CD14-positive monocyte (primary cell): ENCODE results near the gene RNGTT. TPM values are rescaled to one million over a fixed set of nuclear protein-coding genes. Genes with fewer than 3 reads are reported as not detected.

Experiments used
- DNase-seq, 3 donors: peaks; one replicate each; pipeline ENCODE4 v3.0.0-alpha.2; 2011 to 2022
- H2AFZ ChIP-seq: 2 replicates; pipeline ENCODE4 v1.6.0; 2012; ENCODE audit warnings: mild to moderate bottlenecking, low read depth, low read length, inconsistent platforms; ENCODE audit not compliant: insufficient read depth, poor library complexity, severe bottlenecking
- H3K27ac ChIP-seq, 2 donors: 1 replicate in 1 of 2; 2 replicates in 1 of 2; pipeline ENCODE4 v1.5.1; 2012 to 2013; ENCODE audit warnings: low read length in 2 of 2, control low read depth in 1 of 2, inconsistent platforms in 1 of 2, low read depth in 1 of 2, mild to moderate bottlenecking in 1 of 2
- H3K27me3 ChIP-seq, 2 donors: one replicate each; pipeline versions ENCODE4 v1.6.0 to v1.6.1; 2011 to 2013; ENCODE audit warnings: low read length in 2 of 2; ENCODE audit not compliant: control insufficient read depth in 2 of 2, insufficient read depth in 2 of 2
- H3K36me3 ChIP-seq, 2 donors: replicated peaks in 1 of 2; 1 replicate in 1 of 2; 2 replicates in 1 of 2; pipeline versions ENCODE4 v1.5.1 to v1.6.1; 2012 to 2013; ENCODE audit warnings: low read length in 2 of 2, control low read depth in 1 of 2, inconsistent platforms in 1 of 2, mild to moderate bottlenecking in 1 of 2; ENCODE audit not compliant: insufficient read depth in 2 of 2, control insufficient read depth in 1 of 2
- H3K4me1 ChIP-seq, 2 donors: 1 replicate in 1 of 2; 2 replicates in 1 of 2; pipeline versions ENCODE4 v1.5.1 to v1.6.1; 2012 to 2013; ENCODE audit warnings: low read length in 2 of 2, control low read depth in 1 of 2, inconsistent platforms in 1 of 2, mild to moderate bottlenecking in 1 of 2, moderate library complexity in 1 of 2; ENCODE audit not compliant: insufficient read depth in 2 of 2, control insufficient read depth in 1 of 2
- H3K4me2 ChIP-seq: replicated peaks from 2 replicates; pipeline ENCODE3; 2012; ENCODE audit warnings: low read length, moderate library complexity, mild to moderate bottlenecking; ENCODE audit not compliant: poor library complexity, severe bottlenecking; ENCODE audit errors: extremely low read depth
- H3K4me3 ChIP-seq, 3 experiments: fragments of 200-600 bp in 1 of 3; sonication (generic) in 1 of 3; replicated peaks in 1 of 3; 1 replicate in 2 of 3; 2 replicates in 1 of 3; pipeline ENCODE4 v1.5.1; 2011 to 2013; ENCODE audit warnings: low read length in 3 of 3, mild to moderate bottlenecking in 3 of 3, control low read depth in 2 of 3, low read depth in 2 of 3, inconsistent platforms in 1 of 3, moderate library complexity in 1 of 3
- H3K79me2 ChIP-seq: 2 replicates; pipeline ENCODE4 v1.6.0; 2012; ENCODE audit warnings: mild to moderate bottlenecking, control low read depth, inconsistent platforms, low read length, moderate library complexity; ENCODE audit not compliant: insufficient read depth
- H3K9ac ChIP-seq: 2 replicates; pipeline ENCODE4 v1.6.0; 2017; ENCODE audit warnings: low read length, mild to moderate bottlenecking; ENCODE audit not compliant: insufficient read depth, poor library complexity, severe bottlenecking
- H3K9me3 ChIP-seq, 2 donors: replicated peaks in 1 of 2; 1 replicate in 1 of 2; 2 replicates in 1 of 2; pipeline versions ENCODE4 v1.5.1 to v1.6.1; 2012 to 2013; ENCODE audit warnings: low read length in 2 of 2, control low read depth in 1 of 2; ENCODE audit not compliant: control insufficient read depth in 1 of 2, insufficient read depth in 1 of 2
- H4K20me1 ChIP-seq: 2 replicates; pipeline ENCODE4 v1.6.0; 2012; ENCODE audit warnings: mild to moderate bottlenecking, low read length, control low read depth, moderate library complexity; ENCODE audit not compliant: insufficient read depth
- H3K27ac Mint-ChIP-seq, 7 donors: one replicate each; pipeline ENCODE4 v1.8.0; 2020; ENCODE audit warnings: mild to moderate bottlenecking in 7 of 7, mixed read lengths in 7 of 7, moderate library complexity in 6 of 7, inconsistent platforms in 2 of 7
- H3K27me3 Mint-ChIP-seq, 3 donors: one replicate each; pipeline ENCODE4 v1.8.0; 2021 to 2022; ENCODE audit warnings: low read depth in 3 of 3, mild to moderate bottlenecking in 3 of 3, mixed read lengths in 3 of 3, moderate library complexity in 3 of 3, inconsistent platforms in 1 of 3
- H3K36me3 Mint-ChIP-seq, 2 donors: one replicate each; pipeline ENCODE4 v1.8.0; 2020; ENCODE audit warnings: mixed read lengths in 2 of 2, inconsistent platforms in 1 of 2, mild to moderate bottlenecking in 1 of 2
- H3K4me1 Mint-ChIP-seq: one replicate; pipeline ENCODE4 v1.8.0; 2020; ENCODE audit warnings: mild to moderate bottlenecking, mixed read lengths
- H3K4me3 Mint-ChIP-seq, 2 donors: one replicate each; pipeline ENCODE4 v1.8.0; 2020; ENCODE audit warnings: mild to moderate bottlenecking in 2 of 2, mixed read lengths in 2 of 2, moderate library complexity in 1 of 2
- H3K9me3 Mint-ChIP-seq, 7 donors: one replicate each; pipeline ENCODE4 v1.8.0; 2020 to 2022; ENCODE audit warnings: mixed read lengths in 7 of 7, mild to moderate bottlenecking in 6 of 7, moderate library complexity in 6 of 7, inconsistent platforms in 2 of 7
- CTCF ChIP-seq: fragments of 200-600 bp; IDR thresholded peaks from one replicate; pipeline ENCODE4 v1.8.0; 2022; ENCODE audit warnings: antibody characterized with exemption, mild to moderate bottlenecking
- WGBS: methylation state at CpG from one replicate; pipeline ENCODE4 v1.1.5; 2013; ENCODE audit warnings: missing lambda C conversion rate; ENCODE audit not compliant: insufficient coverage; 5-methylcytosine and 5-hydroxymethylcytosine counted together
- intact Hi-C, 2 donors: fragments of 100-400 bp; cut with micrococcal nuclease; formaldehyde crosslinking; loops; one replicate each; pipeline versions ENCODE4 v1.15.0 to v1.15.1; 2023
- polyA plus RNA-seq, 3 donors: library from polyadenylated mRNA; depleted of rRNA in 1 of 3; unstranded in 2 of 3; stranded (reverse) in 1 of 3; fragments of 300-500 nt in 2 of 3; fragments of >200 nt in 1 of 3; fragmentation: Illumina TruSeq in 2 of 3; gene quantifications; 1 replicate in 2 of 3; 2 replicates in 1 of 3; pipeline ENCODE4 v1.2.3, GENCODE V29; 2012 to 2021

Gene RNGTT
- polyA plus RNA-seq, 3 donors = 2.3 to 8.6 (median 5.8) TPM

- H3K27me3 Mint-ChIP-seq = no peaks in the 10 kb centered on the region
- no peaks in the 10 kb centered on the region for H4K20me1 ChIP-seq
- no peak overlapping the region for H3K4me3 Mint-ChIP-seq
- no peak overlapping the region for H3K4me3 ChIP-seq
- intact Hi-C loops = no loop called here
- H3K27ac Mint-ChIP-seq = peak overlapping the region in 1 of 7 donors; percentile 78
- no peaks in the 10 kb centered on the region for H3K9me3 ChIP-seq
- no peak for DNase-seq
- H3K27ac ChIP-seq = no peak overlapping the region
- no peaks in the 10 kb centered on the region for H3K4me1 ChIP-seq
- WGBS = 100% methylated on average over 1 of the region's 2 CpGs
- peaks cover 19 to 21% of the 10 kb centered on the region in 2 donors for H3K36me3 Mint-ChIP-seq
- no peak for TF ChIP-seq CTCF
- H3K4me1 Mint-ChIP-seq = no peaks in the 10 kb centered on the region
- no peaks in the 10 kb centered on the region for H3K36me3 ChIP-seq
- H3K4me2 ChIP-seq = no peak overlapping the region
- H3K27me3 ChIP-seq = no peaks in the 10 kb centered on the region
- no peak overlapping the region for H3K9ac ChIP-seq
- H3K79me2 ChIP-seq = no peaks in the 10 kb centered on the region
- no peaks in the 10 kb centered on the region for H3K9me3 Mint-ChIP-seq
- no peak overlapping the region for H2AFZ ChIP-seq
Observed at GRCh38 chr6:88855541-88856147, 107.8 kb downstream of the RNGTT start.

- no peaks in the 10 kb centered on the region for H3K9me3 ChIP-seq
- H3K27me3 ChIP-seq = no peaks in the 10 kb centered on the region
- H3K9ac ChIP-seq = no peak overlapping the region
- no peaks in the 10 kb centered on the region for H3K36me3 ChIP-seq
- no peaks in the 10 kb centered on the region for H4K20me1 ChIP-seq
- no peak for DNase-seq
- no peaks in the 10 kb centered on the region for H3K9me3 Mint-ChIP-seq
- no peaks in the 10 kb centered on the region for H3K4me1 Mint-ChIP-seq
- no peak overlapping the region for H3K27ac Mint-ChIP-seq
- H3K27me3 Mint-ChIP-seq = no peaks in the 10 kb centered on the region
- no peak overlapping the region for H3K4me3 Mint-ChIP-seq
- H3K79me2 ChIP-seq = no peaks in the 10 kb centered on the region
- no peak overlapping the region for H3K27ac ChIP-seq
- no peak for TF ChIP-seq CTCF
- intact Hi-C loops = no loop called here
- H3K36me3 Mint-ChIP-seq = peaks cover 14 to 23% of the 10 kb centered on the region in 2 donors
- H2AFZ ChIP-seq = no peak overlapping the region
- no peaks in the 10 kb centered on the region for H3K4me1 ChIP-seq
- H3K4me2 ChIP-seq = no peak overlapping the region
- H3K4me3 ChIP-seq = no peak overlapping the region
Observed at GRCh38 chr6:88852775-88853174, 110.6 kb downstream of the RNGTT start.
